Measurements from ENCODE around the gene LPCAT3.

LPCAT3 gene

GRCh38 chr12:6996040-6996441 lies 22.2 kb downstream of the LPCAT3 start:
- Histone ChIP-seq H3K79me1 (ENCODE audit: low read depth, low read length) (no peaks in the 10 kb centered on the region), H2BK120ac (ENCODE audit: low read depth, low read length) (no peak overlapping the region), H3K36me3 (replicated peaks in 1 of 2; ENCODE audit: control insufficient read depth in 2 of 2, insufficient read depth in 2 of 2, low read length in 2 of 2) (peaks cover 8 to 81% of the 10 kb centered on the region in 2 donors), H2BK5ac (ENCODE audit: low read length) (no peak overlapping the region), H3K4me1 (ENCODE audit: control insufficient read depth in 2 of 2, insufficient read depth in 1 of 2, low read depth in 1 of 2, low read length in 2 of 2) (peaks cover 2 to 4% of the 10 kb centered on the region in 2 donors), H3K4me2 (ENCODE audit: insufficient read depth, low read length, poor library complexity, severe bottlenecking) (no peak overlapping the region), H4K91ac (ENCODE audit: low read depth, low read length, poor library complexity) (no peak overlapping the region), H3K4ac (ENCODE audit: low read length) (no peak overlapping the region), H3K27me3 (ENCODE audit: control insufficient read depth in 3 of 3, insufficient read depth in 3 of 3, low read depth in 1 of 3, low read length in 3 of 3) (no peaks in the 10 kb centered on the region), H3K23ac (ENCODE audit: low read depth, low read length, poor library complexity) (no peak overlapping the region), H2AK5ac (ENCODE audit: low read depth, low read length) (no peak overlapping the region), H2BK15ac (ENCODE audit: low read length) (no peak overlapping the region), H3K18ac (ENCODE audit: low read length) (no peak overlapping the region), H2BK12ac (ENCODE audit: low read length) (no peak overlapping the region), H2AFZ (ENCODE audit: low read length) (no peak overlapping the region), H3K9me3 (replicated peaks in 1 of 2; ENCODE audit: control insufficient read depth in 2 of 2, insufficient read depth in 1 of 2, low read depth in 1 of 2, low read length in 2 of 2) (no peaks in the 10 kb centered on the region), H3K14ac (ENCODE audit: low read length) (no peak overlapping the region), H3K27ac (replicated peaks; ENCODE audit: low read length) (no peak overlapping the region), H4K8ac (ENCODE audit: low read depth, low read length) (no peak overlapping the region), H3K4me3 (ENCODE audit: low read length in 2 of 2) (no peak overlapping the region), H3K9ac (ENCODE audit: low read depth, low read length, poor library complexity) (no peak overlapping the region)
- no peak for DNase-seq (ENCODE audit: low spot score)
- WGBS, 2 donors (ENCODE audit: extremely low coverage in 2 of 2, insufficient read length in 2 of 2, insufficient replicate concordance in 1 of 2) = no CpG with 5 or more reads among the region's 2 CpGs

GRCh38 chr12:6987956-6988553 lies 30.2 kb downstream of the LPCAT3 start:
- H3K79me1 ChIP-seq (ENCODE audit: low read depth, low read length) = no peaks in the 10 kb centered on the region
- DNase-seq (ENCODE audit: low spot score) = no peak
- H3K9me3 ChIP-seq (replicated peaks in 1 of 2; ENCODE audit: control insufficient read depth in 2 of 2, insufficient read depth in 1 of 2, low read depth in 1 of 2, low read length in 2 of 2) = no peaks in the 10 kb centered on the region
- no peak overlapping the region for H2BK15ac ChIP-seq (ENCODE audit: low read length)
- no CpG with 5 or more reads among the region's 11 CpGs for WGBS, 2 donors (ENCODE audit: extremely low coverage in 2 of 2, insufficient read length in 2 of 2, insufficient replicate concordance in 1 of 2)
- no peak overlapping the region for H2BK12ac ChIP-seq (ENCODE audit: low read length)
- no peak overlapping the region for H2BK5ac ChIP-seq (ENCODE audit: low read length)
- H4K8ac ChIP-seq (ENCODE audit: low read depth, low read length) = no peak overlapping the region
- H3K9ac ChIP-seq (ENCODE audit: low read depth, low read length, poor library complexity) = no peak overlapping the region
- H3K27me3 ChIP-seq (ENCODE audit: control insufficient read depth in 3 of 3, insufficient read depth in 3 of 3, low read depth in 1 of 3, low read length in 3 of 3) = no peaks in the 10 kb centered on the region
- H3K18ac ChIP-seq (ENCODE audit: low read length) = no peak overlapping the region
- H3K23ac ChIP-seq (ENCODE audit: low read depth, low read length, poor library complexity) = no peak overlapping the region
- no peak overlapping the region for H3K4me2 ChIP-seq (ENCODE audit: insufficient read depth, low read length, poor library complexity, severe bottlenecking)
- H3K4me3 ChIP-seq (ENCODE audit: low read length in 2 of 2) = no peak overlapping the region
- H4K91ac ChIP-seq (ENCODE audit: low read depth, low read length, poor library complexity) = no peak overlapping the region
- no peak overlapping the region for H3K4ac ChIP-seq (ENCODE audit: low read length)
- H3K36me3 ChIP-seq (replicated peaks in 1 of 2; ENCODE audit: control insufficient read depth in 2 of 2, insufficient read depth in 2 of 2, low read length in 2 of 2) = peaks cover 5 to 69% of the 10 kb centered on the region in 2 donors
- H2AFZ ChIP-seq (ENCODE audit: low read length) = no peak overlapping the region
- no peaks in the 10 kb centered on the region for H3K4me1 ChIP-seq (ENCODE audit: control insufficient read depth in 2 of 2, insufficient read depth in 1 of 2, low read depth in 1 of 2, low read length in 2 of 2)
- H3K14ac ChIP-seq (ENCODE audit: low read length) = no peak overlapping the region
- H3K27ac ChIP-seq (replicated peaks; ENCODE audit: low read length) = no peak overlapping the region
- H2AK5ac ChIP-seq (ENCODE audit: low read depth, low read length) = no peak overlapping the region
- H2BK120ac ChIP-seq (ENCODE audit: low read depth, low read length) = no peak overlapping the region

GRCh38 chr12:6982532-6982931 lies 35.7 kb downstream of the LPCAT3 start:
- WGBS, 2 donors (ENCODE audit: extremely low coverage in 2 of 2, insufficient read length in 2 of 2, insufficient replicate concordance in 1 of 2) = no CpG with 5 or more reads among the region's 7 CpGs
- no peak for DNase-seq (ENCODE audit: low spot score)

GRCh38 chr12:6981152-6982052 lies 36.9 kb downstream of the LPCAT3 start:
- Histone ChIP-seq H2BK12ac (ENCODE audit: low read length) (no peak overlapping the region), H3K14ac (ENCODE audit: low read length) (no peak overlapping the region), H2BK120ac (ENCODE audit: low read depth, low read length) (no peak overlapping the region), H3K9me3 (replicated peaks in 1 of 2; ENCODE audit: control insufficient read depth in 2 of 2, insufficient read depth in 1 of 2, low read depth in 1 of 2, low read length in 2 of 2) (no peaks in the 10 kb centered on the region), H3K4me3 (ENCODE audit: low read length in 2 of 2) (no peak overlapping the region), H3K27me3 (ENCODE audit: control insufficient read depth in 3 of 3, insufficient read depth in 3 of 3, low read depth in 1 of 3, low read length in 3 of 3) (no peaks in the 10 kb centered on the region), H4K91ac (ENCODE audit: low read depth, low read length, poor library complexity) (no peak overlapping the region), H2BK5ac (ENCODE audit: low read length) (no peak overlapping the region), H2AK5ac (ENCODE audit: low read depth, low read length) (no peak overlapping the region), H3K79me1 (ENCODE audit: low read depth, low read length) (no peaks in the 10 kb centered on the region), H3K4ac (ENCODE audit: low read length) (no peak overlapping the region), H2AFZ (ENCODE audit: low read length) (no peak overlapping the region), H3K4me2 (ENCODE audit: insufficient read depth, low read length, poor library complexity, severe bottlenecking) (no peak overlapping the region), H2BK15ac (ENCODE audit: low read length) (no peak overlapping the region), H3K18ac (ENCODE audit: low read length) (no peak overlapping the region), H3K9ac (ENCODE audit: low read depth, low read length, poor library complexity) (no peak overlapping the region), H3K4me1 (ENCODE audit: control insufficient read depth in 2 of 2, insufficient read depth in 1 of 2, low read depth in 1 of 2, low read length in 2 of 2) (no peaks in the 10 kb centered on the region), H3K23ac (ENCODE audit: low read depth, low read length, poor library complexity) (no peak overlapping the region), H3K27ac (replicated peaks; ENCODE audit: low read length) (no peak overlapping the region), H3K36me3 (replicated peaks in 1 of 2; ENCODE audit: control insufficient read depth in 2 of 2, insufficient read depth in 2 of 2, low read length in 2 of 2) (peaks cover 38 to 89% of the 10 kb centered on the region in 2 donors), H4K8ac (ENCODE audit: low read depth, low read length) (no peak overlapping the region)
- DNase-seq (ENCODE audit: low spot score) = no peak
- WGBS, 2 donors (ENCODE audit: extremely low coverage in 2 of 2, insufficient read length in 2 of 2, insufficient replicate concordance in 1 of 2) = no CpG with 5 or more reads among the region's 10 CpGs

More at GRCh38 chr12:6982532-6982931, 35.7 kb downstream of the LPCAT3 start:
- H3K4ac ChIP-seq (ENCODE audit: low read length) = no peak overlapping the region
- no peaks in the 10 kb centered on the region for H3K9me3 ChIP-seq (replicated peaks in 1 of 2; ENCODE audit: control insufficient read depth in 2 of 2, insufficient read depth in 1 of 2, low read depth in 1 of 2, low read length in 2 of 2)
- H3K79me1 ChIP-seq (ENCODE audit: low read depth, low read length) = no peaks in the 10 kb centered on the region
- H3K4me2 ChIP-seq (ENCODE audit: insufficient read depth, low read length, poor library complexity, severe bottlenecking) = no peak overlapping the region
- no peak overlapping the region for H3K9ac ChIP-seq (ENCODE audit: low read depth, low read length, poor library complexity)
- H3K27me3 ChIP-seq (ENCODE audit: control insufficient read depth in 3 of 3, insufficient read depth in 3 of 3, low read depth in 1 of 3, low read length in 3 of 3) = no peaks in the 10 kb centered on the region
- H2BK120ac ChIP-seq (ENCODE audit: low read depth, low read length) = no peak overlapping the region
- H3K4me3 ChIP-seq (ENCODE audit: low read length in 2 of 2) = no peak overlapping the region
- no peak overlapping the region for H2BK12ac ChIP-seq (ENCODE audit: low read length)
- no peak overlapping the region for H2BK15ac ChIP-seq (ENCODE audit: low read length)
- H3K4me1 ChIP-seq (ENCODE audit: control insufficient read depth in 2 of 2, insufficient read depth in 1 of 2, low read depth in 1 of 2, low read length in 2 of 2) = no peaks in the 10 kb centered on the region
- H3K27ac ChIP-seq (replicated peaks; ENCODE audit: low read length) = no peak overlapping the region
- H3K36me3 ChIP-seq (replicated peaks in 1 of 2; ENCODE audit: control insufficient read depth in 2 of 2, insufficient read depth in 2 of 2, low read length in 2 of 2) = peaks cover 29 to 83% of the 10 kb centered on the region in 2 donors
- no peak overlapping the region for H3K14ac ChIP-seq (ENCODE audit: low read length)
- H2AFZ ChIP-seq (ENCODE audit: low read length) = no peak overlapping the region
- no peak overlapping the region for H4K91ac ChIP-seq (ENCODE audit: low read depth, low read length, poor library complexity)
- H3K18ac ChIP-seq (ENCODE audit: low read length) = no peak overlapping the region
- H2BK5ac ChIP-seq (ENCODE audit: low read length) = no peak overlapping the region
- no peak overlapping the region for H3K23ac ChIP-seq (ENCODE audit: low read depth, low read length, poor library complexity)
- H4K8ac ChIP-seq (ENCODE audit: low read depth, low read length) = no peak overlapping the region
- H2AK5ac ChIP-seq (ENCODE audit: low read depth, low read length) = no peak overlapping the region
